HG03139 (cell line): ENCODE results near the gene CDS2.

Source experiments
- ATAC-seq: cut with Tn5 transposase; IDR thresholded peaks from one replicate; pipeline ENCODE4 v1.9.1; 2021; ENCODE audit not compliant: unreplicated experiment

The CDS2 gene

GRCh38 chr20:5207138-5207537 is 80.3 kb downstream of the CDS2 start:
- ATAC-seq = no peak

GRCh38 chr20:5211803-5212714 is 85.3 kb downstream of the CDS2 start:
- ATAC-seq = no peak

- no peak for ATAC-seq
These were observed 86.2 kb downstream of the CDS2 start for GRCh38 chr20:5212907-5213487.

- ATAC-seq = no peak
These were observed 88.0 kb downstream of the CDS2 start for GRCh38 chr20:5214826-5215225.

- no peak for ATAC-seq
These were observed 89.0 kb downstream of the CDS2 start for GRCh38 chr20:5215672-5216304.

GRCh38 chr20:5216663-5217062 is 89.9 kb downstream of the CDS2 start:
- ATAC-seq = no peak

GRCh38 chr20:5217616-5218015 is 90.8 kb downstream of the CDS2 start:
- no peak for ATAC-seq

GRCh38 chr20:5220321-5221060 is 93.7 kb downstream of the CDS2 start:
- no peak for ATAC-seq

- no peak for ATAC-seq
These were observed 94.2 kb downstream of the CDS2 start for GRCh38 chr20:5221061-5221430.

GRCh38 chr20:5222919-5223634 is 96.3 kb downstream of the CDS2 start:
- ATAC-seq = no peak

GRCh38 chr20:5230544-5230943 is 103.7 kb downstream of the CDS2 start:
- ATAC-seq = no peak

- no peak for ATAC-seq
These were observed 107.3 kb downstream of the CDS2 start for GRCh38 chr20:5234158-5234557.

- ATAC-seq = no peak
These were observed 108.2 kb downstream of the CDS2 start for GRCh38 chr20:5234978-5235377.
